GM10847 (cell line): ENCODE measurements around the gene EP400.

Source experiments
- POLR2A ChIP-seq: IDR thresholded peaks from 2 replicates; pipeline ENCODE4 v1.6.1; 2011; ENCODE audit not compliant: insufficient read length; ENCODE audit errors: extremely low read depth

The EP400 gene

GRCh38 chr12:131908092-131909080 is 41.4 kb upstream of the EP400 start:
- no peak for TF ChIP-seq POLR2A

GRCh38 chr12:131909081-131909751 is 40.5 kb upstream of the EP400 start:
- no peak for TF ChIP-seq POLR2A

- TF ChIP-seq POLR2A = no peak
Measured at GRCh38 chr12:131909752-131910219, 40.0 kb upstream of the EP400 start.

GRCh38 chr12:131910302-131911027 is 39.3 kb upstream of the EP400 start:
- no peak for TF ChIP-seq POLR2A

- TF ChIP-seq POLR2A = no peak
Measured at GRCh38 chr12:131911028-131911650, 38.6 kb upstream of the EP400 start.

- no peak for TF ChIP-seq POLR2A
Measured at GRCh38 chr12:131911851-131912477, 37.8 kb upstream of the EP400 start.

- TF ChIP-seq POLR2A = no peak
Measured at GRCh38 chr12:131912518-131913274, 37.0 kb upstream of the EP400 start.

GRCh38 chr12:131913666-131914065 is 36.1 kb upstream of the EP400 start:
- no peak for TF ChIP-seq POLR2A

GRCh38 chr12:131914179-131914702 is 35.5 kb upstream of the EP400 start:
- TF ChIP-seq POLR2A = no peak

GRCh38 chr12:131915000-131915689 is 34.6 kb upstream of the EP400 start:
- TF ChIP-seq POLR2A = no peak

- no peak for TF ChIP-seq POLR2A
Measured at GRCh38 chr12:131915823-131916222, 33.9 kb upstream of the EP400 start.

- no peak for TF ChIP-seq POLR2A
Measured at GRCh38 chr12:131916306-131917138, 33.2 kb upstream of the EP400 start.
